ENCODE results near the gene ACSM3.

Gene ACSM3

GRCh38 chr16:20767577-20767976 is 3.8 kb downstream of the ACSM3 start:
- no peak for TF ChIP-seq CTCF (IDR thresholded peaks at IDR 0.05; ENCODE audit: control insufficient read depth, insufficient read depth, low read depth, low read length, missing control alignments)
- no peak for DNase-seq (ENCODE audit: low read depth)
- no peak overlapping the region for H3K4me3 ChIP-seq (ENCODE audit: control insufficient read depth, low read depth, low read length)

GRCh38 chr16:20768121-20768520 is 4.3 kb downstream of the ACSM3 start:
- TF ChIP-seq CTCF (IDR thresholded peaks at IDR 0.05; ENCODE audit: control insufficient read depth, insufficient read depth, low read depth, low read length, missing control alignments), result no peak
- no peak overlapping the region for H3K4me3 ChIP-seq (ENCODE audit: control insufficient read depth, low read depth, low read length)
- DNase-seq (ENCODE audit: low read depth), result no peak

GRCh38 chr16:20768818-20769217 is 5.0 kb downstream of the ACSM3 start:
- no peak for DNase-seq (ENCODE audit: low read depth)
- TF ChIP-seq CTCF (IDR thresholded peaks at IDR 0.05; ENCODE audit: control insufficient read depth, insufficient read depth, low read depth, low read length, missing control alignments), result no peak
- H3K4me3 ChIP-seq (ENCODE audit: control insufficient read depth, low read depth, low read length), result no peak overlapping the region

- TF ChIP-seq CTCF (IDR thresholded peaks at IDR 0.05; ENCODE audit: control insufficient read depth, insufficient read depth, low read depth, low read length, missing control alignments), result no peak
- DNase-seq (ENCODE audit: low read depth), result no peak
- no peak overlapping the region for H3K4me3 ChIP-seq (ENCODE audit: control insufficient read depth, low read depth, low read length)
Observed at GRCh38 chr16:20773679-20774078, 9.9 kb downstream of the ACSM3 start.

- no peak for DNase-seq (ENCODE audit: low read depth)
Observed at GRCh38 chr16:20774703-20775362, 11.0 kb downstream of the ACSM3 start.

GRCh38 chr16:20781697-20782096 is 17.9 kb downstream of the ACSM3 start:
- no peak overlapping the region for H3K4me3 ChIP-seq (ENCODE audit: control insufficient read depth, low read depth, low read length)
- no peak for TF ChIP-seq CTCF (IDR thresholded peaks at IDR 0.05; ENCODE audit: control insufficient read depth, insufficient read depth, low read depth, low read length, missing control alignments)
- no peak for DNase-seq (ENCODE audit: low read depth)

More at GRCh38 chr16:20774703-20775362, 11.0 kb downstream of the ACSM3 start:
- H3K4me3 ChIP-seq (ENCODE audit: control insufficient read depth, low read depth, low read length), result no peak overlapping the region
- peak; percentile 87 for TF ChIP-seq CTCF (IDR thresholded peaks at IDR 0.05; ENCODE audit: control insufficient read depth, insufficient read depth, low read depth, low read length, missing control alignments)
